Activated CD4-positive, alpha-beta T cell treated with anti-CD3 and anti-CD28 coated beads, Interleukin-2, amount 10 ng/mL, durations not matched to agents 7 days and 5 days (primary cell): ENCODE data around the gene UBE2S. TPM values are rescaled to one million over a fixed set of nuclear protein-coding genes. Genes with fewer than 3 reads are reported as not detected.
"Not testable (repeated sequence)": the region's sequence is repeated elsewhere in the genome, so short reads cannot be mapped to it uniquely, and the experiment has no call there.

Experiments
- CTCF ChIA-PET: fragments of 350-600 bp; sonication (Branson Sonifier 250); formaldehyde crosslinking; loops from one replicate; lab custom pipeline; 2021; ENCODE audit warnings: antibody characterized with exemption; lab: Charles Lee
- POLR2A ChIA-PET: fragments of 350-600 bp; sonication (Branson Sonifier 250); formaldehyde crosslinking; loops from one replicate; lab custom pipeline; 2021; ENCODE audit warnings: antibody characterized with exemption; lab: Charles Lee
- DNase-seq: peaks from one replicate; pipeline ENCODE4 v3.0.0-alpha.2; 2020
- H3K27ac Mint-ChIP-seq: one replicate; pipeline ENCODE4 v1.8.0; 2021; ENCODE audit warnings: mild to moderate bottlenecking, moderate library complexity, mixed read lengths
- H3K27me3 Mint-ChIP-seq: one replicate; pipeline ENCODE4 v1.8.0; 2021; ENCODE audit warnings: mixed read lengths
- H3K36me3 Mint-ChIP-seq: one replicate; pipeline ENCODE4 v1.8.0; 2021; ENCODE audit warnings: low read depth, mixed read lengths
- H3K4me1 Mint-ChIP-seq: one replicate; pipeline ENCODE4 v1.8.0; 2021; ENCODE audit warnings: mixed read lengths
- H3K4me3 Mint-ChIP-seq: one replicate; pipeline ENCODE4 v1.8.0; 2021; ENCODE audit warnings: mild to moderate bottlenecking, moderate library complexity, mixed read lengths
- H3K9me3 Mint-ChIP-seq: one replicate; pipeline ENCODE4 v1.8.0; 2021; ENCODE audit warnings: mixed read lengths
- total RNA-seq, 2 experiments: library from RNA; stranded (reverse); gene quantifications; one replicate each; pipeline ENCODE4 v1.2.3, GENCODE V29; 2021

UBE2S gene
- total RNA-seq, 2 experiments from 2014 or later, result 238 to 255 TPM

- peaks cover 39% of the 10 kb centered on the region for H3K36me3 Mint-ChIP-seq
- not testable (repeated sequence) for H3K4me3 Mint-ChIP-seq, H3K27me3 Mint-ChIP-seq, DNase-seq
- H3K4me1 Mint-ChIP-seq, result peaks cover 31% of the 10 kb centered on the region
- ChIA-PET CTCF (interaction anchor here (0.9 to 1.6 kb wide), 3 partner anchors 8 to 324 kb away, joined by 3 to 4 read pairs (median 3); no protein-coding TSS in a partner anchor), POLR2A (interaction anchor here (0.7 kb wide), 1 partner anchor 154 kb away, joined by 3 read pairs; no protein-coding TSS in a partner anchor)
- H3K9me3 Mint-ChIP-seq, result peaks cover 12% of the 10 kb centered on the region
- H3K27ac Mint-ChIP-seq, result peak overlapping the region; percentile 99
Observed at GRCh38 chr19:55409179-55409578, 1.6 kb upstream of the UBE2S start.

DNA sequence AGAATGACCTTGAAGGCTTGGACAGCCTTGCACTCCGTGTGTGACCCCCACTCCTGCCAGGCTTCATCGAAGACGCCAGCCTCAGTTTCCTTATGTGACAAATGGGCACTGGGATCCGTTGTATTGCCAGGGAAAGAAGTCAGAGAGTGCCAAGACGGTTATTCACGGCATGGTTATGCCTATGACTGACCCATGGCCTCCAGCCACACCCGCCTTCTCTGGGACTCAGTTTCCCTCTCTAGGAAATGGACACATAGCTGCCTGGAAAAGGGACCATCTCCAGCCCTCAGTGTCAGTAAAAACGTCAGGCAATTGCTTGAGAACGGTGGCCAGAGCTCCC lies 915 bp upstream of the UBE2S start:
- Mint-ChIP-seq H3K36me3 (peaks cover 45% of the 10 kb centered on the region), H3K4me3 (peak overlapping the region; percentile 87), H3K27me3 (peaks cover 6% of the 10 kb centered on the region)

GRCh38 chr19:55407800-55408532 lies 378 bp upstream of the UBE2S start:
- H3K27ac Mint-ChIP-seq, result peak overlapping the region; percentile 99
- peak; percentile 98 for DNase-seq

More for the DNA sequence above, 915 bp upstream of the UBE2S start:
- Mint-ChIP-seq H3K9me3 (peaks cover 12% of the 10 kb centered on the region), H3K27ac (peak overlapping the region; percentile 99), H3K4me1 (peaks cover 37% of the 10 kb centered on the region)
- ChIA-PET CTCF (interaction anchor here (0.9 to 1.6 kb wide), 2 partner anchors 9 to 323 kb away, joined by 3 to 4 read pairs; no protein-coding TSS in a partner anchor), POLR2A (no interaction called here)
- no peak for DNase-seq

GRCh38 chr19:55406826-55407549 lies 600 bp downstream of the UBE2S start:
- Mint-ChIP-seq H3K9me3 (peaks cover 12% of the 10 kb centered on the region), H3K27me3 (peaks cover 6% of the 10 kb centered on the region)
- CTCF ChIA-PET, result interaction anchor here (1.0 to 1.4 kb wide), 2 partner anchors 68 to 106 kb away, joined by 4 to 5 read pairs; partner anchors contain the start of gene KMT5C

More at GRCh38 chr19:55407800-55408532, 378 bp upstream of the UBE2S start:
- H3K27me3 Mint-ChIP-seq, result peaks cover 6% of the 10 kb centered on the region
- H3K36me3 Mint-ChIP-seq, result peaks cover 49% of the 10 kb centered on the region
- ChIA-PET POLR2A (interaction anchor here (0.5 to 1.4 kb wide), 9 partner anchors 9 to 191 kb away, joined by 3 to 12 read pairs (median 3); partner anchors contain the start of genes FIZ1, KMT5C and TMEM238), CTCF (interaction anchor here (0.9 to 1.6 kb wide), 4 partner anchors 9 to 322 kb away, joined by 3 to 5 read pairs (median 4); partner anchors contain the start of gene KMT5C)
- H3K4me1 Mint-ChIP-seq, result peaks cover 42% of the 10 kb centered on the region
- peak overlapping the region; percentile 87 for H3K4me3 Mint-ChIP-seq
- H3K9me3 Mint-ChIP-seq, result peaks cover 12% of the 10 kb centered on the region

GRCh38 chr19:55406091-55406825 lies 1.3 kb downstream of the UBE2S start:
- Mint-ChIP-seq H3K36me3 (peaks cover 61% of the 10 kb centered on the region), H3K9me3 (peaks cover 12% of the 10 kb centered on the region), H3K4me3 (peak overlapping the region; percentile 87), H3K27ac (peak overlapping the region; percentile 84), H3K27me3 (peaks cover 3% of the 10 kb centered on the region), H3K4me1 (peaks cover 50% of the 10 kb centered on the region)
- POLR2A ChIA-PET, result interaction anchor here (0.9 kb wide), 1 partner anchor 23 kb away, joined by 4 read pairs; the partner anchor contains the start of gene TMEM238
- CTCF ChIA-PET, result interaction anchor here (1.1 kb wide), 1 partner anchor 9 kb away, joined by 3 read pairs; no protein-coding TSS in a partner anchor
- no peak for DNase-seq

More at GRCh38 chr19:55406826-55407549, 600 bp downstream of the UBE2S start:
- Mint-ChIP-seq H3K4me3 (peak overlapping the region; percentile 87), H3K4me1 (peaks cover 47% of the 10 kb centered on the region), H3K27ac (peak overlapping the region; percentile 84), H3K36me3 (peaks cover 58% of the 10 kb centered on the region)
- peak; percentile 44 for DNase-seq
- POLR2A ChIA-PET, result interaction anchor here (1.0 to 1.4 kb wide), 6 partner anchors 8 to 192 kb away, joined by 3 to 12 read pairs (median 3); partner anchors contain the start of genes FIZ1, KMT5C and TMEM238

DNA sequence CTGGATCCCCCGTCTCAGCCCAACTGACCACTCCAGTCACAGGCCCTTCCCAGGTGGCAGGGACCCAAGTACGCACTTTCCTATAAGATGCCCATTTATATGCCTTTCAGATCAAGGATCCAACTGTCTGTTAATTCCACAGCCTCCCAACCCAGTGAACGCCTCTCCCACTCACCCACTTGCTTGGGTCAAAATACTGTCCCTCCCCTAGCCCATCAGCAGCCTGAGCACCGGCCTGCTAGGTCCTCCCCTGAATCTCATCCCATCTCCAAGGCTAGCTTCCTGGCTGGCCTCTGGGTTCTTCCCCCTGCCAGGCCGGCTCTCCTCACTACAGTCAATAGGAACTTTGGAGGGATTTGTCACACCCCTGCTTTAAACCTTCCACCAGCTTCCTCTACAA lies 1.9 kb downstream of the UBE2S start:
- Mint-ChIP-seq H3K4me1 (peaks cover 50% of the 10 kb centered on the region), H3K9me3 (peaks cover 12% of the 10 kb centered on the region), H3K27me3 (no peaks in the 10 kb centered on the region), H3K4me3 (peak overlapping the region; percentile 87), H3K27ac (peak overlapping the region; percentile 84), H3K36me3 (peaks cover 62% of the 10 kb centered on the region)
- ChIA-PET POLR2A (interaction anchor here (0.9 kb wide), 1 partner anchor 22 kb away, joined by 4 read pairs; the partner anchor contains the start of gene TMEM238), CTCF (interaction anchor here (1.1 kb wide), 1 partner anchor 9 kb away, joined by 3 read pairs; no protein-coding TSS in a partner anchor)
- no peak for DNase-seq

DNA sequence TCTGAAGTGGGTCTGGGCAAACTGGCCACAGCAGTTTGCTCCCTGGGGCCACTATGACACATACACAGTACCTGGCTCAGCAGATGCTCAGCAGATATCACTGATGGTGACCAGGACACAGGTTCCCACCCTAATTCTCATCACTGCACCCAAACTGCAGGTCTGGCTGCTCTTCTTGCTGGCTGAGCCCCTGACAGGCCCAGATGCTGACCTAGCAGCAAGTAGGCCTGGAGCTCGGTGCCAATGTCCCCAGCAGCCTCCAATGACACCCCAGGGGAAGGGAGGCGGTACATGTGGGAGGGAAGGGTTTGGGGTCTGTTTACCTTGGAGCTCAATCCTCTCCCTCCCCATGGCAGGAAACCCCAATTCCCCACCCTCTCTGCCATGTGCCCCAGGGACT lies 5.1 kb downstream of the UBE2S start:
- H3K4me1 Mint-ChIP-seq, result peaks cover 57% of the 10 kb centered on the region
- peaks cover 62% of the 10 kb centered on the region for H3K36me3 Mint-ChIP-seq
- no peak overlapping the region for H3K4me3 Mint-ChIP-seq
- ChIA-PET POLR2A (no interaction called here), CTCF (interaction anchor here (0.6 to 1.7 kb wide), 5 partner anchors 14 to 158 kb away, joined by 3 to 8 read pairs (median 3); partner anchors contain the start of gene TMEM238)
- peak overlapping the region; percentile 5 for H3K27ac Mint-ChIP-seq
- DNase-seq, result no peak
- no peaks in the 10 kb centered on the region for H3K27me3 Mint-ChIP-seq
- H3K9me3 Mint-ChIP-seq, result no peaks in the 10 kb centered on the region

DNA sequence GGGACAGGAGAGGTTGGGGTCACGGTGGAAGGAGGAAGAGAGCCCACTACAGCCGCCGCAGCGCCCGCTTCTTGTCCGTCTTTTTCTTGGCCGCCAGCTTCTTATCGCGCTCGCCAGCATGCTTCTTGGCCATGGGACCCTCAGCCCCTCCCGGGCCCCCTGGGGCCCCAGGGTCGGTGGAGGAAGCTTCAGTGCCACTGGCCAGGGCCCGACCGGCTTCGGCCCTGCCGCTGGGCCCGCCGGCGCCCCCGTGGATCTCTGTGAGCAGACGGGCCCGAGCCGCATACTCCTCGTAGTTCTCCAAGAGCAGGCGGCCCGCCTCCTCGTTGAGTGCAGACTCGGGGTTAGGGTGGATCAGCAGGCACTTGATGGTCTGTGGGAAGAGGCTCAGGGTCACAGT lies 6.2 kb downstream of the UBE2S start:
- DNase-seq, H3K9me3 Mint-ChIP-seq, H3K4me3 Mint-ChIP-seq, H3K27me3 Mint-ChIP-seq, H3K27ac Mint-ChIP-seq, POLR2A ChIA-PET: not testable (repeated sequence)
- Mint-ChIP-seq H3K4me1 (peaks cover 55% of the 10 kb centered on the region), H3K36me3 (peaks cover 56% of the 10 kb centered on the region)
- CTCF ChIA-PET, result interaction anchor here (0.7 to 1.4 kb wide), 3 partner anchors 8 to 17 kb away, joined by 3 read pairs; partner anchors contain the start of gene TMEM238

DNA sequence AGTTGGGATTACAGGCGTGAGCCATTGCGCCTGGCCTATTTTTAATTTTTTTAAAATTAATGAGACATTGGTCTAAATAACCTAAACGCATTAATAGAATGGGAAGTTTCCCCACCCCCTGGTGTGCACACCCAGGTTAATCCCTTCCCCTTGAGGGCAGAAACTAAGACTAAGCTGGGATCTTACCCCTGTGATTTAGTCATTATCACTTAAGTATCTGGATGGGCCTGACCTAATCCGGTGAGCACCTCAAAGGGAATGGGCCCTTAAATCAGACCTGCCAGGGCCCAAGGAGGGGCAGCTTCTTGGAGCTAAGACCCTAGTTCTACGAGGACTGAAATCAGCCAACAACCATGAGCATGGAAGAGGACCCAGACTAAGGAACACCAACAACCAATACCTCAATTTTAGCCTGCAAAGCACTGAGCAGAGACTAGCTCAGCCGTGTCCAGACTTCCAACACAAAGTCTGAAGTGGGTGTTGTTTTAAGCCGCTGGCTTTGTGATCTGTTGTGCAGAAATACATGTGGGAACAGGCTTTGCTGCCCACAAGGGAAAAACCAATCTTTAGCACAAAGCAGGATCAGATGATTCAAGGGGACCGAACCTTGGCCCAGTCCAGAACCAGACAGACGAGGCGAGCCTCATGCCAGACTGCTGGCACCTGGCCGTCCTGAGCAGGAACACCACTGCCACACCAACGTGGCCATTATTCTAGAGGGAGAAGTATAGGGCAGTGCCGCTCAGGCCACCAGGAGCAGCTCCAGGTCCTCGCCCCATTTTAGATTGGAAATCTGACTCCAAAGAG lies 7.1 kb downstream of the UBE2S start:
- H3K9me3 Mint-ChIP-seq, result no peaks in the 10 kb centered on the region
- H3K27me3 Mint-ChIP-seq, result no peaks in the 10 kb centered on the region
- no peak for DNase-seq
- ChIA-PET POLR2A (interaction anchor here (0.6 to 1.1 kb wide), 2 partner anchors 61 to 123 kb away, joined by 3 read pairs; partner anchors contain the start of gene KMT5C), CTCF (interaction anchor here (0.7 to 1.4 kb wide), 3 partner anchors 9 to 17 kb away, joined by 3 read pairs; partner anchors contain the start of gene TMEM238)
- H3K4me3 Mint-ChIP-seq, result no peak overlapping the region
- no peak overlapping the region for H3K27ac Mint-ChIP-seq
- H3K4me1 Mint-ChIP-seq, result peaks cover 46% of the 10 kb centered on the region
- peaks cover 47% of the 10 kb centered on the region for H3K36me3 Mint-ChIP-seq

GRCh38 chr19:55398200-55398925 lies 9.2 kb downstream of the UBE2S start:
- H3K4me3 Mint-ChIP-seq, result no peak overlapping the region
- ChIA-PET POLR2A (interaction anchor here (0.8 kb wide), 1 partner anchor 9 kb away, joined by 3 read pairs; the partner anchor contains the start of gene UBE2S), CTCF (interaction anchor here (1.6 kb wide), 3 partner anchors 10 to 143 kb away, joined by 3 to 4 read pairs (median 4); partner anchors contain the start of gene TMEM238)
- peaks cover 34% of the 10 kb centered on the region for H3K36me3 Mint-ChIP-seq
- DNase-seq, result no peak
- no peaks in the 10 kb centered on the region for H3K9me3 Mint-ChIP-seq
- H3K27me3 Mint-ChIP-seq, result no peaks in the 10 kb centered on the region
- peak overlapping the region; percentile 75 for H3K27ac Mint-ChIP-seq
- H3K4me1 Mint-ChIP-seq, result peaks cover 37% of the 10 kb centered on the region
